Body of pancreas (tissue), 4 donors: ENCODE results near the gene HS3ST4. TPM values are rescaled to one million over a fixed set of nuclear protein-coding genes. Genes with fewer than 3 reads are reported as not detected.
"Not testable (repeated sequence)": the region's sequence is repeated elsewhere in the genome, so short reads cannot be mapped to it uniquely, and the experiment has no call there.

Experiments
- ATAC-seq: fragments of 150-250 bp; one replicate; pipeline ENCODE4 v1.9.1; 2016
- DNase-seq, 4 donors: peaks; one replicate each; pipeline ENCODE4 v3.0.0-alpha.2; 2019
- H3K27ac ChIP-seq, 4 donors: fragments of 200-600 bp; sonication (generic); 1 replicate in 3 of 4; 2 replicates in 1 of 4; pipeline versions ENCODE4 v1.5.1 to v1.6.1; 2016 to 2019; ENCODE audit warnings: mild to moderate bottlenecking in 1 of 4, mixed read lengths in 1 of 4, moderate library complexity in 1 of 4
- H3K27me3 ChIP-seq, 2 donors: fragments of 200-600 bp; sonication (generic); one replicate each; pipeline ENCODE4 v1.6.0; 2016; ENCODE audit warnings: mild to moderate bottlenecking in 1 of 2
- H3K36me3 ChIP-seq, 2 donors: fragments of 200-600 bp; sonication (generic); replicated peaks in 1 of 2; 2 replicates each; pipeline ENCODE4 v1.5.1; 2016; ENCODE audit warnings: low read depth in 2 of 2; ENCODE audit not compliant: insufficient read depth in 1 of 2
- H3K4me1 ChIP-seq: fragments of 200-600 bp; sonication (generic); one replicate; pipeline ENCODE4 v1.6.0; 2016
- H3K4me3 ChIP-seq, 2 donors: fragments of 200-600 bp; sonication (generic); 1 replicate in 1 of 2; 2 replicates in 1 of 2; pipeline ENCODE4 v1.5.1; 2016 to 2019
- H3K9me3 ChIP-seq, 3 donors: fragments of 200-600 bp; sonication (generic); 1 replicate in 2 of 3; 2 replicates in 1 of 3; pipeline ENCODE4 v1.5.1; 2016
- CTCF ChIP-seq, 7 experiments: fragments of 450-650 bp in 4 of 7; fragments of 200-600 bp in 3 of 7; sonication (generic) in 3 of 7; IDR thresholded peaks; one replicate each; pipeline ENCODE4 v1.5.1; 2016 to 2019; ENCODE audit warnings: antibody characterized with exemption in 7 of 7
- POLR2A ChIP-seq, 3 donors: fragments of 450-650 bp; IDR thresholded peaks; one replicate each; pipeline ENCODE4 v1.6.1; 2016; ENCODE audit warnings: antibody characterized with exemption in 3 of 3, mild to moderate bottlenecking in 2 of 3
- WGBS, 2 donors: methylation state at CpG; one replicate each; pipeline ENCODE4 v1.1.5; 2017; 5-methylcytosine and 5-hydroxymethylcytosine counted together
- intact Hi-C: fragments of 100-400 bp; cut with DNase I; formaldehyde crosslinking; loops from one replicate; pipeline ENCODE4 v1.15.1; 2023
- total RNA-seq, 2 donors: library from RNA; depleted of rRNA; stranded (reverse); fragments of >200 nt; gene quantifications; one replicate each; pipeline ENCODE4 v1.1.0, GENCODE V29; 2016

HS3ST4 gene
- total RNA-seq, 2 donors from 2014 or later, result not detected

DNA sequence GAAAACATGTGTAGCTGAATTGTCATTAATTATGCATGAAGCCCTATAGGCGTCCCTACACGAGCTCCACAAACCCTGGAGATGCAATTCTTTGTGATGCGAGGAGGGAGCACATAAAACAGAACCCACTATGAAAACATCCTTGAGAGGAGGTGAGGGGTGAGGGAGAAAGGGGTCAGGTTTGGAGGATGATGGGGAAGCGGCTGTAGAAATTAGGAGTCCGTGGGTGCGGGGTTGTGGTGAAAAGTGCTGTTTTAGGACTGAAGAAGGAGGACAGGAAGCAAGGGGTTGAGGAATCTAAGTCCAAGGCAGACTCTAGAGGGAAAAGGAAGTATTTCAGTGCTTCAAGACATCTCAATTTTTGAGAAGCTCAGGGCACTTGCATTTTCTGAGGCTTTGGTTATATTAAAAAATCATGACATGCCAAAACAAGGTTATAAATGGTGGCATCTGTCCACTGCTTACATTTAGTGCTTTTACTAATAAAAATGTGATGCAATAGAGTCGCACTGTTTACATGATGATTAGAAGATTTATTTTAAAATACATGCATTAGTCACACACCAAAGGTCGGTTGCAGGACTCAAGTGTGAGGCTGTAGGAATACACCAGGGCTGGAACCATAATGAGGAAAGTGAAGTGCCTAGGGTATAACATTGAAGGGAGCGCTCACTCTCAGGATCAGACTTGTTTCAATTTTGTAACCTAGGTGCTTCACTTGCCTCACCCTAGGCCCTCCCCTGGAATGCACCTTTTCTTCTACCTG, 379.5 kb downstream of the HS3ST4 start:
- 40% methylated on average over 9 of the region's 9 CpGs for WGBS, 2 donors

DNA sequence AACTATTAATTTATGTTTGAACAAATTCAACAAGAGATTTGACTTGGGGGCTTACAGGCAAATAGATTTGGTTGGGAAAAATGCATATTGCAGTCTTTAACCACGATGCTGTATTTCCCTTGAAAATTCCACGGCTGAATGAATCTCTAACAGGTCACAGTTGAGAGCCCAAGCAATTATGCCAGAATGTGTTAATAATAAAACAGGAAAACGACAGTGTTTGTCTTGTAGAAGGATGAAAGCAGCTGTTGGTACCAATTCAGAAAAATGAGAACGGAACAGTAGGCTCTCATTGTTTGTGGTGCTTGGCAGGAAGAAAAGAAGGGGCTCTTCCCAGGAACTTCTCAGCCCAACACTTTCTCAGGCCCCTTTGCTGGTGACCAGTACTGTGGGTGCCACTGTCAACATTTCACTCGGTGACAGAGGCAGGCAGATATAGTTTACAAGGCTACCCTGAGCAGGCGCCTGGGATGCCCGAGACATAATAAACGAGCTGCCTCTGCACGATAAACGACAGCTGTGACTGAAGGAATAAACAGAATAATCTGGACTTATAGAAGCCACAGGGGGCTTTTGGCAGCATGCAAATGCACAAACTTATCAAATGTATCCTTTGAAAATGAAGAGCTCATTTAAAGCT, 387.1 kb downstream of the HS3ST4 start:
- no peak for DNase-seq
- Histone ChIP-seq H3K27me3 (no peaks in the 10 kb centered on the region), H3K4me1 (no peaks in the 10 kb centered on the region), H3K27ac (no peak overlapping the region), H3K4me3 (no peak overlapping the region), H3K9me3 (no peaks in the 10 kb centered on the region), H3K36me3 (no peaks in the 10 kb centered on the region)
- TF ChIP-seq CTCF (IDR thresholded peaks at IDR 0.05), result no peak
- no peak for TF ChIP-seq POLR2A (IDR thresholded peaks at IDR 0.05)
- WGBS, 2 donors, result 3 to 7% methylated on average over 10 of the region's 10 CpGs
- no peak for ATAC-seq
- intact Hi-C loops, result no loop called here

More for the DNA sequence above, 379.5 kb downstream of the HS3ST4 start:
- Histone ChIP-seq H3K27me3 (no peaks in the 10 kb centered on the region), H3K4me3 (no peak overlapping the region), H3K4me1 (no peaks in the 10 kb centered on the region), H3K27ac (no peak overlapping the region), H3K9me3 (no peaks in the 10 kb centered on the region), H3K36me3 (no peaks in the 10 kb centered on the region)
- DNase-seq (no peak), ATAC-seq (no peak)
- no peak for TF ChIP-seq POLR2A (IDR thresholded peaks at IDR 0.05)
- no peak for TF ChIP-seq CTCF (IDR thresholded peaks at IDR 0.05)
- intact Hi-C loops, result no loop called here

DNA sequence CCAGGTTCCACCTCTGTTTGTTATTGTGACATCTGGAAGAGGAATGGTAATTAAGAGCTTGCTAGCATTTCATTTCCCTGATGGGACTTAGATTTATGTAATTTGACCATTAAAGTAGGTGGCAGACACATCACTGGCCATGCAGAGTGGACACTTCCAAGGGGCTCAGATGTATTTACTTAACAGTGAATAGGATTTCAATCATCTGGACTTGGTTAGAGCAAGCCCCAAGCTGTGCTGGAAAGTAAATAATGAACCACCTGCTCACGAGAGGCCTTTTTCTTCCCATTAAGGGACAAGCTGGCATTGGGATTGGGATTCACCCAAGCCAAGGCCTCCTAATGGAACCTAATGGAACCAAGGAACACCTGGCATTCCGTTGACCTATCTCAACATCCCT, 395.3 kb downstream of the HS3ST4 start:
- 27 to 42% methylated on average over 2 of the region's 2 CpGs for WGBS, 2 donors
- DNase-seq, result no peak

DNA sequence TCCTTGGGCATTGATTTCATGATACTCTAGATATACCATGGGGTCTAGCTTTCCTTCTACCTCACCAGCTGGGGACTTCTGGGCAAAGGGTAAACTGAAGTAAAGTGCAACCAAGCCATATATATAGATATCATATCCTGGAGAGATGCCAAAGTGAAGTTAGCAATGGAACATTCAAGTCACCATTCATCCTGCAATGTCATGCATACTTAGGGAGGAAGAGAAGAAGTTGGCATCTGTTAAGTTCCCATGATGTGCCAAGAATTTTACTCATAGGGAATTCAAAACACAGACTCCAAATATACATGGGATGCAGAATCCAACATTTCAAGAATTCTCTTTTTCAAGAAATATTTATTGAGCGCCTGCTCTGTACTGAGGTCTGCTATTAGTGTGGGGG, 399.8 kb downstream of the HS3ST4 start:
- intact Hi-C loops, result no loop called here
- WGBS, 2 donors, result 94 to 100% methylated on average over 1 of the region's 1 CpG
- Histone ChIP-seq H3K36me3 (no peaks in the 10 kb centered on the region), H3K27ac (no peak overlapping the region), H3K9me3 (no peaks in the 10 kb centered on the region), H3K27me3 (no peaks in the 10 kb centered on the region), H3K4me3 (no peak overlapping the region), H3K4me1 (no peaks in the 10 kb centered on the region)
- TF ChIP-seq CTCF (IDR thresholded peaks at IDR 0.05) (no peak), POLR2A (IDR thresholded peaks at IDR 0.05) (no peak)
- ATAC-seq (no peak), DNase-seq (no peak)

More for the DNA sequence above, 395.3 kb downstream of the HS3ST4 start:
- Histone ChIP-seq H3K4me3 (no peak overlapping the region), H3K27ac (no peak overlapping the region), H3K9me3 (no peaks in the 10 kb centered on the region), H3K36me3 (no peaks in the 10 kb centered on the region), H3K27me3 (no peaks in the 10 kb centered on the region), H3K4me1 (no peaks in the 10 kb centered on the region)
- TF ChIP-seq POLR2A (IDR thresholded peaks at IDR 0.05), result no peak
- no peak for TF ChIP-seq CTCF (IDR thresholded peaks at IDR 0.05)
- intact Hi-C loops, result no loop called here
- no peak for ATAC-seq

DNA sequence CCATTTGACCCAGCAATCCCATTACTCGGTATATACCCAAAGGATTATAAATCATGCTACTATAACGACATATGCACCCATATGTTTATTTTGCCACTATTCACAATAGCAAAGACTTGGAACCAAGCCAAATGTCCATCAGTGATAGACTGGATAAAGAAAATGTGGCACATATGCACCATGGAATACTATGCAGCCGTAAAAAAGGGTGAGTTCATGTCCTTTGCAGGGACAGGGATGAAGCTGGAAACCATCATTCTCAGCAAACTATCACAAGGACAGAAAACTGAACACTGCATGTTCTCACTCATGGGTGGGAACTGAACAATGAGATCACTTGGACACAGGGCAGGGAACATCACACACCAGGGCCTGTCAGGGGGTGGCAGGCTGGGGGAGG, 406.4 kb downstream of the HS3ST4 start:
- H3K4me3 ChIP-seq, ATAC-seq, H3K27ac ChIP-seq, DNase-seq, intact Hi-C loops, H3K27me3 ChIP-seq, H3K4me1 ChIP-seq, H3K36me3 ChIP-seq, H3K9me3 ChIP-seq: not testable (repeated sequence)
- WGBS, 2 donors, result 87 to 92% methylated on average over 3 of the region's 3 CpGs
